GM21825 (cell line): ENCODE results near the gene GPR156.
"Not testable (repeated sequence)": the region's sequence is repeated elsewhere in the genome, so short reads cannot be mapped to it uniquely, and the experiment has no call there.

Experiments
- ATAC-seq: cut with Tn5 transposase; IDR thresholded peaks from one replicate; pipeline ENCODE4 v1.9.1; 2021; ENCODE audit warnings: mild to moderate bottlenecking, moderate library complexity; ENCODE audit not compliant: unreplicated experiment

Gene GPR156

DNA sequence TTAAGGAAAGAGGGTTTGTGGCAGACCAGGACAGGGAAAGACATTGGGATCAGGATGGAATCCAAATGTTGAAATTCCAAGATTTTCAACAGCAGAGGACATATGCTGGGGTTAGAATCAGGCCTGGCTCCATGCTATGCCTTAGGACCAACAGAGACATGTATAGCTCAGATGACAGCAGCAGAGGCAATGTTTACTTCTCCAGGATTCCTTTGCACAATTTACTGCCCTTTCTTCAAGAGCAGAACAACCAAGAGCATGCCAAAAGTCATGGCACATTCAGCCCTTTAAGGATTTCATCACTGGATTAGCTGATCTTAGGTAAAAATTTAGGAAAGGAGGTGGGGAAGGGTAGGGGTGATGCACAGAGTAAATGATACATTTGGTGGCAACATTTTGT, 121.2 kb downstream of the GPR156 start:
- no peak for ATAC-seq

DNA sequence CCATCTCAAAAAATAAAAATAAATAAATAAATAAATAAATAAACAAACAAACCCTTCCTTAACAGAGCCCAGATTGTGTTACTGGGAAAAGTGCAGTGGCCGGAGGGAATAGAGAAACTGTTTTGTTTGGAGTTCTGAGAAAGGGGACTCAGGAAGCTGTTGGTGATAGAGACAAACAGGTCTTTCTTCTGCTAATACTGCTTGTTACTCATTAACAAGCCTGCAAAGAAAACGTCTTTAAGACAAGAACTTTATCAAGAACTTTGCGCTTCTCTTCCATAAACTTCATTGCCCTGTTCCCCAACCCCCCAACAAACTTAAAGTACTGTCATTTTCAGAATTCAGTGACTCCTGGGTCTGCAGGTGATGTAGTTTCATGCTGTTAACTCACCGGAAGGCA, 122.0 kb downstream of the GPR156 start:
- no peak for ATAC-seq

DNA sequence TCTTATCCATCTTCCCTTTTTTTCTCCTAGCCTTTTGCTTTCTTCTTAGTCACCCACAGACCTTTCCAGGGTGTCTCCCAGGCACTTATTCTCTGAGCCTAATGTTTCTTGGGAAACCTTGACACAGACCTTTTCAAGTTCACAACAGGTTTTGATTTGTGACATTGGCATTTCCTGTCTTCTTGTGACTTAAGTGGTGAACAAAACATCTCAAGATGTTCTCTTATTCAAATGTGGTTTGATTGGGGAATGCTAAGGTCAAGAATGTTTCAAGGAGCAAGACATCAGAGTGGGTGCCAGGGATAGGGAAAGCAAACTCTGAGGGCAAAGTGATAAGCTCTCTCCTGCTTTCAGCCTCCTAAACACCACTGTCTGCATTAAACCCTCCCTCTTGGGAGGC, 122.6 kb downstream of the GPR156 start:
- no peak for ATAC-seq

DNA sequence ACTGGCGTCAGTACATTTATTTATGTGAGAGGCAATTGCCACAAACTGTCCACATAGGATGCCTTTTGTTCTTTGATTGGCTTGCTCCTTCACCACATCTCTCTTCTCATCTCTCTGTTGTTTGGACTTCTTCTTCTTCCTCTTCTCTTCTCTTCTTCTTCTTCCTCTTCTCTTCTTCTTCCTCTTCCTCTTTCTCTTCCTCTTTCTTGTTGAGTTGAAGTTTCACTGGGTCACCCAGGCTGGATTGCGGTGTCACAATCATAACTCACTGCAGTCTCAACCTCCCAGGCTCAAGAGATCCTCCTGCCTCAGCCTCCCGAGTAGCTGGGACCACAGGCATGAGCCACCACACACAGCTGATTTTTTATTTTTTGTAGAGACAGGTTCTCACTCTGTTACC, 123.1 kb downstream of the GPR156 start:
- ATAC-seq = no peak

GRCh38 chr3:120160050-120160449, 125.0 kb downstream of the GPR156 start:
- ATAC-seq = no peak

DNA sequence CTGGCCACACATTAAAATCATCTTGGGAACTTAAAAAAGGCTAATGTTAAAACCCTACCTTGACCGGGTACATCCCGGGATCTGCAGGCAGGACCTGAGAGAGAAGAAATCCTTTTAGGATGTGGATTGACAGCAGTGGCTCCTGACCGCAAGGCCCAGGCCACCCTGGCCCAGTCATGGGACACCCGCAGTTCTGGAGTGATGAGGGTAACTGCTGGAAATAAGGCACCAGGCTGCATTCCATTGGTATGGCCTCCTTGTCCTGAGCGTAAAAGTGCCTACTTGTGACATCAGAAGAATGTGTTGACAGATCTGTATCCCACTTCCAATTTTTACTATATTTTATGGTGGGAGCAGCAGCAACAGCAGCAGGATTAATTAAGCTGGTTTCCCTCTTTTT, 127.3 kb downstream of the GPR156 start:
- ATAC-seq = no peak

GRCh38 chr3:120157113-120157512, 127.9 kb downstream of the GPR156 start:
- no peak for ATAC-seq

DNA sequence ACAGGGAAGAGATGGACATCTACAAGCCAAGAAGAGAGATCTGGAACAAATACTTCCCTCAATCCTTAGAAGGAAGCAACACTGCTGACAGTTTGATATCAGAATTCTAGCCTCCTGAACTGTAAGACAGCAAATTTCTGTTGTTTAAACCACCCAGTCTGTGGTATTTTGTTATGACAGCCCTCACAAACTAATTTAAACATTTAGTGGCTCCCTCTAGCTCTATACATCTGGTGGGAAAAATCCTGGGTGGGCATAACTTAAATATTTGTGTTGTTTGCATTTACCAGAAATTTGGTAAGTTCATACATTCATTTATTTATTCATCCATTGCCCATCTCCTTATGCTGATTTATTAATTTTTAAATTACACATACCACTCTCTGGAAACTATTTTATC, 128.3 kb downstream of the GPR156 start:
- ATAC-seq = no peak

DNA sequence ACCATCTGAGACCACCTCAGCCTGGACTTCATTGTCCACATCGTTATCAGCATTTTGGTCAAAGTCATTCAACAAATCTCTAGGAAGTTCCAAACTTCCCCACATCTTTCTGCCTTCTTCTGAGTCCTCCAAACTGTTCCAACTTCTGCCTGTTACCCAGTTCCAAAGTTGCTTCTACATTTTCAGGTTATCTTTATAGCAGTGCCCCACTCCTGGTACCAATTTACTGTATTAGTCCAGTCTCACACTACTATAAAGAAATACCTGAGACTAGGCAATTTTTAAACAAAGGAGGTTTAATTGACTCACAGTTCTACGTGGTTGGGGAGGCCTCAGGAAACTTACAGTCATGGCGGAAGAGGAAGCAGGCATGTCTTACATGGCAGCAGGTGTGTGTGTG, 129.3 kb downstream of the GPR156 start:
- not testable (repeated sequence) for ATAC-seq

DNA sequence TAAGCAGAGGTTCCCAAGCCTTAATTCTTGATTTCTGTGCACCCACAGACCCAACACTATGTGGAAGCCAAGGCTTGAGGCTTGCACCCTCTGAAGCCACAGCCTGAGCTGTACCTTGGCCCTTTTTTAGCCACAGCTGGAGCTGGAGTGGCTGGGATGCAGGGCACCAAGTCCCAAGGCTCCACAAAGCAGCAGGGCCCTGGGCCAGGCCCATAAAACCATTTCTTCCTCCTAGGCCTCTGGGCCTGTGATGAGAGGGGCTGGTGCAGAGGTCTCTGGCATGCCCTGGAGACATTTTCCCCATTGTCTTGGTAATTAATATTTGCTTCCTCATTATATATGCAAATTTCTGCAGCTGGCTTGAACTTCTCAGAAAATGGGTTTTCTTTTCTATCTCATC, 129.9 kb downstream of the GPR156 start:
- ATAC-seq = no peak

DNA sequence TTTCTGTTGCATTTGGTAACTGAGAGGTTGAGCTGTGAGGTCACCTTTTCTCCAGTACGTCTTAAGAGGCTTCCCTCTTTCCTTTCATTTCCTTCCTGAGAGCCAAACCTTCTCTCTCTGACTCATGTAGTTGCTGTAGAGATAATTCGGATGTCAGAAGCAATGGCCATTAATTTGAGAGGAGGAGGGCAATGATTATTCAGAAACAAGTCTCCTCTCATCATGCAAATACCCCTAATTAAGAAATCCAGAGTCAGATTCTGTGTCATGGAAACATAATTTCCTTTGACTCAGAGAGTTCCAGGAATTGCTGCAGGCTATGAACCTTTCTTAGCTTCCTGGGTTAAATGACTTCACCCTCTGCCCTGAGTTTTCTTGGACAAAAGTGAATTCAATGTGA, 131.7 kb downstream of the GPR156 start:
- no peak for ATAC-seq

GRCh38 chr3:120151791-120152190, 133.2 kb downstream of the GPR156 start:
- no peak for ATAC-seq

- ATAC-seq = no peak
These were observed 136.7 kb downstream of the GPR156 start for GRCh38 chr3:120148187-120148949.

DNA sequence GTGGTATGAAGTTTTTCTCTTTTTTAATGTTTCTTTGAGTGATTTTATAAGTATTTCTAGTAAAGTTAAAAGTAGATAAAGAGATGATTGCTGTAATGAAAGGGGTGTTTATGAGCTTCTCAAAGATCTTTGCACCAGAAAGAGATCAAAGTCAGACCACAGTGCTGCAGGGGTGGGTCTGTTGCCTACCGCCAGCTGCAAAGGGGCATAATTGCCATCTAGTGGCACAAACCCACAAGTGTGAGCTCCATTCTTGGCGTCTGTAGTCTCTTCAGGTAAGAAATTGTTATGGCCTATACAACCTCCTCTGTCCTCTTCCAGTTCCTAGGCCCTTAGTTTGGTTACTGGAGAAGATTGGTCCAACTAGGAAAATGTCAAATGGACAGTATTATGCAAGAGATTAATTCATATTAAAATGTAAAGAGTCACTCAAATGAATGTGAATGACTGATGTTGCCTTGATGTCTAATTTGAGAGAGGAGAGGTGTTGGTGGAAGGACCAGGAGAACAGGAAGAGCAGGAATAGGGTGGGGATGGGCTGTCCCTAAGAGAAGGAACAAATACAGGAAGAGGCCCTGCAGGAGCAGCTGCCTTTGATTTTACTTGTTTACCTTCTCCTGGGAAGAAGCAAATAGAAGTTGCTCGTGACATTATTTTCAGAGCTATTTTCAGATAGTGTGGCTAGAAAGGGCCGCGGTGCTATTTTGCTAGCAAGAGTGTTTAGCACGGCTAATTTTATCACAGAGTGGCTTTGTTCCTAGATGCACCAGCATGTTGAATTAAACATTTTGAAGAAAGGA, 137.8 kb downstream of the GPR156 start:
- ATAC-seq = no peak

GRCh38 chr3:120145542-120146285, 139.3 kb downstream of the GPR156 start:
- ATAC-seq = no peak

DNA sequence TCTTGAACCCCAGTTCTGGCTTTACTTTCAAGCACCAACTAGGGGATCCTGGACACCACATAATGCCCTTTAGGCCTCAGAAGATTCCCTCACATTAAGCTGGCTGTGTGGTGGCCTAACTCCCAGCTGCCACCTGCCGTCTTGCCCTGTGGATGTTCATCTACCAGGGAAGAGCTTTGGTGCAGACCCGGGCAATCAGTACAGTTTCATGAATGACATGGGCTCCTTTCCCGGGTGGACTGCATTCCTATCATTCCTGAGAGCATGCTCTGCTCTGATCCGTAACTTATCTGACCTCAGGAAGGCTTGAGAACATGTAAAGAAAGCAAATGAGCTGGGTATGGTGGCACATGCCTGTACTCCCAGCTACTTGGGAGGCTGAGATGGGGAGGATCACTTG, 140.8 kb downstream of the GPR156 start:
- ATAC-seq = no peak

DNA sequence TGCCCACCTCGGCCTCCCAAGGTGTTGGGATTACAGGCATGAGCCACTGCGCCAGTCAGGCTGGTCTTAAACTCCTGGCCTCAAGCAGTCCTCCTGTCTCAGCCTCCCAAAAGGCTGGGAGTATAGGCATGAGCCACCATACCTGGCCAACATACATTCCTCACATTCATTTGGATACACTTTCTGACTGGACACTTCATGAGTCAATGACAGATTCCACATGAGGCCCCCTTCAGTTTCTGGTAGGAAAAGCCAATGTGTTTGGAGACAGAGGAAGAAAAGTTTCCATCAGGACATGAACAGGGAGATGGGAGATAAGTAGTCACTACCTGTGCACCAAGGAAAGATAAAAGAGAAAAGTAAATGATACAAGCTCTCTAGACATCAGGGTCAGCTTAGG, 141.3 kb downstream of the GPR156 start:
- ATAC-seq = no peak

DNA sequence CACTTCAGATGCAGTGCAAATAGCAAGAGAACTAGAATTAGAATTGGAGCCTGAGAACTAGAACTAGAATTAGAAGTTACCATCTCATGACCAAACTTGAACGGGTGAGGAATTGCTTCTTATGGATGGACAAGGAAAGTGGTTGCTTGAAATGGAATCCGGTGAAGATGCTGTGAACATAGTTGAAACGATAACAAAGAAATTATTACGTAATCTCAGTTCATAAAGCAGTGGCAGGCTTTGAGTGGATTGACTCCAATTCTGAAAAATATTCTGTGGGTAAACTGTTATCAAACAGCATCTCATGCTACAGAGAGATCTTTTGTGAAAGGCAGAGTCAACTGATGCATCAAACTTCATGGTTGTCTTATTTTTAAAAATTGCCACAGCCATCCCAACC, 142.8 kb downstream of the GPR156 start:
- ATAC-seq = no peak

DNA sequence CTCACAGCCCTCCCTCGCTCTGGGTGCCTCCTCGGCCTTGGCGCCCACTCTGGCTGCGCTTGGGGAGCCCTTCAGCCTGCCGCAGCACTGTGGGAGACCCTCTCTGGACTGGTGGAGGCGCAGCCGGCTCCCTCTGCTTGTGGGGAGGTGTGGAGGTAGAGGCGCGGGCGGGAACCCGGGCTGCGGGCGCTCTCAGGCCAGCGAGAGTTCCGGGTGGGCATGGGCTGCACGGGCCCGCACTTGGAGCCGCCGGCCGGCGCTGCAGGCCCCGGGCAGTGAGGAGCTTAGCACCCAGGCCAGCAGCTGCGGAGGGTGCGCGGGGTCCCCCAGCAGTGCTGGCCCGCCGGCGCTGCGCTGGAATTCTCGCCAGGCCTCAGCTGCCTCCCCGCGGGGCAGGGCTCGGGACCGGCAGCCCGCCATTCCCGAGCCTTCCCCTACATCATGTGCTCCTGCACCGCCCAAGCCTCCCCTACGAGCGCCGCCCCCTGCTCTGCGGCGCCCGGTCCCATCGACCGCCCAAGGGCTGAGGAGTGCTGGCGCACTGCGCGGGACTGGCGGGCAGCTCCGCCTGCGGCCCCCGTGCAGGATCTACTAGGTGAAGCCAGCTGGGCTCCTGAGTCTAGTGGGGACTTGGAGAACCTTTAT, 144.8 kb downstream of the GPR156 start:
- no peak for ATAC-seq

DNA sequence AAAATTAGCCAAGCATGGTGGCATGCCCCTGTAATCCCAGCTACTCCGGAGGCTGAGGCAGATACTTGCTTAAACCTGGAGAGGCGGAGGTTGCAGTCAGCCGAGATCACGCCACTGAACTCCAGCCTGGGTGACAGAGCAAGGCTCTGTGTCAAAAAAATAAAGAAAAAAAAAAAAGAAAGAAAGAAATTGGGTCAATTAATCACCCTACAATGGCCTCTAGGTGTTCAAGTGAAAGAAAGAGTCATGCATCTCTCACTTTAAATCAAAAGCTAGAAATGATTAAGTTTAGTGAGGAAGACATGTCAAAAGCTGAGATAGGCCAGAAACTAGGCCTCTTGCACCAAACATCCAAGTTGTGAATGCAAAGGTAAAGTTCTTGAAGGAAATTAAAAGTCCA, 145.9 kb downstream of the GPR156 start:
- no peak for ATAC-seq

DNA sequence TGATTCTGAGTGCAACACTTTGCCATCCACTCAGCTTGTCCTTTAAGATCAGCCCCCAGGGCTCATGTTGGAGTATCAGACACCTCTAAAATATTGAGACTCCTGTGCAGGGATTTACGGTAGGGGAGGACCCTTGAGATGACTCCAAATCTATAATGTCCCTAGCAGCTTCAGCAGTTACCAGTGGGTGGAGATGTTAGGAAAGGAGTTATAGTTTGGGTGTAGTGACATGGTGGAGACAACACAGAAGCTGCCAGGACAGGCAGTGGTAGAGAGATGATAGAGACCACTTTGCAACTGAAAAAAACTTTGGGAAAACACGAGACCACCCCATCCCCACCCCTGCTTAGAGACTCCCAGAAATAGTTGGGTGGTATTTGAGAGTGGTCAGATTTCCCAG, 147.5 kb downstream of the GPR156 start:
- ATAC-seq = no peak
